H1 (cell line): ENCODE results near the gene FEM1C.

Source experiments
- CEBPB ChIP-seq: IDR thresholded peaks from 2 replicates; pipeline ENCODE4 v1.6.1; 2012; ENCODE audit warnings: low read depth, low read length
- CTCF ChIP-seq, 3 experiments: IDR thresholded peaks; 1 replicate in 2 of 3; 2 replicates in 1 of 3; pipeline versions ENCODE4 v1.5.1 to v1.6.1; 2011; ENCODE audit warnings: low read length in 3 of 3, mild to moderate bottlenecking in 3 of 3, inconsistent platforms in 2 of 3, low read depth in 1 of 3, moderate library complexity in 1 of 3; ENCODE audit not compliant: insufficient read depth in 1 of 3; ENCODE audit errors: control extremely low read depth in 1 of 3
- EZH2 ChIP-seq: fragments of 200-600 bp; sonication (generic); IDR thresholded peaks from 2 replicates; pipeline ENCODE4 v1.7.1; 2012; ENCODE audit warnings: low read depth, mild to moderate bottlenecking, moderate library complexity, low read length, inconsistent platforms; ENCODE audit not compliant: severe bottlenecking
- GABPA ChIP-seq: IDR thresholded peaks from 2 replicates; pipeline ENCODE4 v1.6.1; 2011; ENCODE audit warnings: mild to moderate bottlenecking, low read length, moderate library complexity, borderline replicate concordance; ENCODE audit not compliant: insufficient read depth
- NANOG ChIP-seq: IDR thresholded peaks from 2 replicates; pipeline ENCODE4 v1.6.1; 2011; ENCODE audit warnings: low read length, low read depth, mild to moderate bottlenecking, inconsistent platforms; ENCODE audit not compliant: insufficient read depth, poor library complexity, severe bottlenecking
- POLR2A ChIP-seq, 2 experiments: IDR thresholded peaks; 1 replicate in 1 of 2; 2 replicates in 1 of 2; pipeline ENCODE4 v1.6.1; 2011; ENCODE audit warnings: low read depth in 2 of 2, low read length in 2 of 2, mild to moderate bottlenecking in 2 of 2; ENCODE audit errors: control extremely low read depth in 1 of 2
- RBBP5 ChIP-seq: IDR thresholded peaks from 2 replicates; pipeline ENCODE4 v1.7.1; 2012; ENCODE audit warnings: low read depth, mild to moderate bottlenecking, inconsistent platforms, low read length, moderate library complexity, borderline replicate concordance
- RNF2 ChIP-seq: fragments of 200-900, 300-1000 bp; sonication (generic); IDR thresholded peaks from 2 replicates; pipeline ENCODE4 v1.7.1; 2016; ENCODE audit warnings: borderline replicate concordance, low read depth, mild to moderate bottlenecking, antibody characterized with exemption, low read length; ENCODE audit not compliant: poor library complexity, severe bottlenecking; ENCODE audit errors: missing control alignments
- SIN3A ChIP-seq, 2 experiments: IDR thresholded peaks in 1 of 2; conservative IDR thresholded peaks in 1 of 2; 2 replicates each; pipeline ENCODE4 v1.6.1; 2011 to 2012; ENCODE audit warnings: low read length in 2 of 2, improper control_type of control experiment in 1 of 2, low read depth in 1 of 2, mild to moderate bottlenecking in 1 of 2
- SP1 ChIP-seq: IDR thresholded peaks from 2 replicates; pipeline ENCODE4 v1.6.1; 2011; ENCODE audit warnings: low read depth, low read length
- SP2 ChIP-seq: IDR thresholded peaks from 2 replicates; pipeline ENCODE4 v1.6.1; 2012; ENCODE audit warnings: mild to moderate bottlenecking, low read length, inconsistent platforms
- TAF1 ChIP-seq: IDR thresholded peaks from 2 replicates; pipeline ENCODE4 v1.6.1; 2011; ENCODE audit warnings: mild to moderate bottlenecking, low read depth, low read length

GRCh38 chr5:115487168-115487567 lies 57.4 kb downstream of the FEM1C start:
- TF ChIP-seq CTCF (IDR thresholded peaks at IDR 0.05; ENCODE audit: control extremely low read depth in 1 of 3, insufficient read depth in 1 of 3, low read depth in 1 of 3, low read length in 3 of 3) (no peak), POLR2A (IDR thresholded peaks at IDR 0.05; ENCODE audit: control extremely low read depth in 1 of 2, low read depth in 2 of 2, low read length in 2 of 2) (no peak), RNF2 (no peak), SP1 (no peak), TAF1 (no peak), SIN3A (conservative IDR thresholded peaks at IDR 0.05 in 1 of 2, IDR thresholded peaks at IDR 0.05 in 1 of 2; ENCODE audit: low read depth in 1 of 2, low read length in 2 of 2) (no peak), RBBP5 (no peak), CEBPB (no peak), NANOG (no peak), EZH2 (no peak), GABPA (no peak), SP2 (no peak)
